ENCODE data around the gene CIC. TPM values are rescaled to one million over a fixed set of nuclear protein-coding genes. Genes with fewer than 3 reads are reported as not detected.

The CIC gene
- polyA plus RNA-seq, 3 donors = 0.62 to 42.2 (median 0.87) TPM

DNA sequence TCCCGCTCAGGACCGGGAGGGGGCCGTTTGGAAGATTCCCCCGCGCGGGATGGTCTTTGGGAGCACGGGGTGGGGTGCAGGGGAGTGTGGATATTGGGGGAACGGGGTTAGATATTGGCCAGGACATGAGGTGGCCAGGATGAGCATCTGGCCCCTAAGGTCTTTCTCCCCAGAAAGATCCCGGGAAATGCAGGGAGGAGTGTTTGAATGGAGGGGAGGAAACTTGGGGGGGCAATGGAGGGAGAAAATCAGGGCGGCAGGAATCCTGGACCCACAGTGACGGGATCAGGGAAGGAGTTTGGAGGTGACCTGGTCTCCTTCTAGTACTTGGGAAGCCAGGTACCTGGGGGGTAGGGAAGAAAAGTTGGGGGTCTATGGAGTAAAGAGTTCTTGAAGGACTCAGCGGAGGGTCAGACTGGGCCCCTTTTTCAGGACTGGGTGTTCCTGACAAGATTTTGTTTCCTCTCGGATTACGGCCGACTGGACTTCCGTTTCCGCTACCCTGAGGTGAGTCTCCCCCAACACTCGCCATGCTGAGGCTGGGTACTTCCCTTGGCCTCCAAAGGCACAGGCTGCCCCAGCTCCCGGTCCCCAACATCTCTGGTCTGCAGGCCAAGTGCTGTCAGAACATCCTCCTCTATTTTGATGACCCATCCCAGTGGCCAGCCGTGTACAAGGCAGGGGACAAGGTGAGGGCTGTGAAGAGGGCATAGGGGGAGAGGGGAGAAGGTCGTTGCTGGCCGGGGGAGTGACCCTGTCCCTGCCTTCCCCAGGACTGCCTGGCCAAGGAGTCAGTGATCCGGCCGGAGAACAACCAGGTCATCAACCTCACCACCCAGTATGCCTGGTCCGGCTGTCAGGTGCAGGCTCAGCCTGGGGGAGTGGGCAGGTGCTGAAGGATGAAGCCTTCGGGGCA, 45.0 kb downstream of the CIC start:
- Histone ChIP-seq H3K4me3 (replicated peaks in 1 of 3; ENCODE audit: low read depth in 2 of 3, low read length in 3 of 3) (peak overlapping the region in 1 of 3 experiments; percentile 56), H3K27ac (ENCODE audit: low read depth in 1 of 2, low read length in 2 of 2) (no peak overlapping the region), H4K20me1 (ENCODE audit: insufficient read depth, low read length) (no peaks in the 10 kb centered on the region), H2AFZ (ENCODE audit: insufficient read depth, low read depth, low read length, poor library complexity, severe bottlenecking) (no peak overlapping the region), H3K9me3 (replicated peaks in 1 of 2; ENCODE audit: control insufficient read depth in 1 of 2, insufficient read depth in 1 of 2, low read length in 2 of 2) (peaks cover 0 to 9% of the 10 kb centered on the region in 2 donors), H3K4me1 (ENCODE audit: control insufficient read depth in 1 of 2, insufficient read depth in 2 of 2, low read length in 2 of 2) (peaks cover 21 to 25% of the 10 kb centered on the region in 2 donors), H3K79me2 (ENCODE audit: insufficient read depth, low read length) (no peaks in the 10 kb centered on the region), H3K36me3 (replicated peaks in 1 of 2; ENCODE audit: control insufficient read depth in 1 of 2, insufficient read depth in 2 of 2, low read length in 2 of 2) (no peaks in the 10 kb centered on the region), H3K9ac (ENCODE audit: insufficient read depth, low read length, poor library complexity, severe bottlenecking) (no peak overlapping the region), H3K4me2 (replicated peaks; ENCODE audit: extremely low read depth, low read length, poor library complexity, severe bottlenecking) (peak overlapping the region; percentile 65), H3K27me3 (ENCODE audit: control insufficient read depth in 2 of 2, insufficient read depth in 2 of 2, low read length in 2 of 2) (peaks cover 16 to 41% of the 10 kb centered on the region in 2 donors)
- TF ChIP-seq, protein P1, sequence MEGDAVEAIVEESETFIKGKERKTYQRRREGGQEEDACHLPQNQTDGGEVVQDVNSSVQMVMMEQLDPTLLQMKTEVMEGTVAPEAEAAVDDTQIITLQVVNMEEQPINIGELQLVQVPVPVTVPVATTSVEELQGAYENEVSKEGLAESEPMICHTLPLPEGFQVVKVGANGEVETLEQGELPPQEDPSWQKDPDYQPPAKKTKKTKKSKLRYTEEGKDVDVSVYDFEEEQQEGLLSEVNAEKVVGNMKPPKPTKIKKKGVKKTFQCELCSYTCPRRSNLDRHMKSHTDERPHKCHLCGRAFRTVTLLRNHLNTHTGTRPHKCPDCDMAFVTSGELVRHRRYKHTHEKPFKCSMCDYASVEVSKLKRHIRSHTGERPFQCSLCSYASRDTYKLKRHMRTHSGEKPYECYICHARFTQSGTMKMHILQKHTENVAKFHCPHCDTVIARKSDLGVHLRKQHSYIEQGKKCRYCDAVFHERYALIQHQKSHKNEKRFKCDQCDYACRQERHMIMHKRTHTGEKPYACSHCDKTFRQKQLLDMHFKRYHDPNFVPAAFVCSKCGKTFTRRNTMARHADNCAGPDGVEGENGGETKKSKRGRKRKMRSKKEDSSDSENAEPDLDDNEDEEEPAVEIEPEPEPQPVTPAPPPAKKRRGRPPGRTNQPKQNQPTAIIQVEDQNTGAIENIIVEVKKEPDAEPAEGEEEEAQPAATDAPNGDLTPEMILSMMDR (IDR thresholded peaks at IDR 0.05) = no peak
- Mint-ChIP-seq H3K27ac (no peak overlapping the region), H3K36me3 (peaks cover 0 to 6% of the 10 kb centered on the region in 2 donors), H3K27me3 (ENCODE audit: low read depth in 3 of 3) (peaks cover 47 to 55% (median 49%) of the 10 kb centered on the region in 3 donors), H3K4me1 (peaks cover 25% of the 10 kb centered on the region), H3K4me3 (peak overlapping the region in 1 of 2 donors; percentile 84), H3K9me3 (peaks cover 0 to 7% (median 2%) of the 10 kb centered on the region in 7 donors)
- 19% methylated on average over 20 of the region's 26 CpGs for WGBS (ENCODE audit: insufficient coverage)
- no peak for DNase-seq
- intact Hi-C loops (cut with micrococcal nuclease) = no loop called here

- DNase-seq = no peak
- peaks cover 0 to 7% (median 4%) of the 10 kb centered on the region in 7 donors for H3K9me3 Mint-ChIP-seq
- Histone ChIP-seq H3K79me2 (ENCODE audit: insufficient read depth, low read length) (no peaks in the 10 kb centered on the region), H3K4me1 (ENCODE audit: control insufficient read depth in 1 of 2, insufficient read depth in 2 of 2, low read length in 2 of 2) (peaks cover 21 to 25% of the 10 kb centered on the region in 2 donors), H4K20me1 (ENCODE audit: insufficient read depth, low read length) (no peaks in the 10 kb centered on the region), H3K4me3 (replicated peaks in 1 of 3; ENCODE audit: low read depth in 2 of 3, low read length in 3 of 3) (no peak overlapping the region), H3K4me2 (replicated peaks; ENCODE audit: extremely low read depth, low read length, poor library complexity, severe bottlenecking) (no peak overlapping the region), H3K9ac (ENCODE audit: insufficient read depth, low read length, poor library complexity, severe bottlenecking) (no peak overlapping the region), H3K27me3 (ENCODE audit: control insufficient read depth in 2 of 2, insufficient read depth in 2 of 2, low read length in 2 of 2) (peaks cover 16 to 41% of the 10 kb centered on the region in 2 donors), H3K27ac (ENCODE audit: low read depth in 1 of 2, low read length in 2 of 2) (no peak overlapping the region), H2AFZ (ENCODE audit: insufficient read depth, low read depth, low read length, poor library complexity, severe bottlenecking) (no peak overlapping the region), H3K36me3 (replicated peaks in 1 of 2; ENCODE audit: control insufficient read depth in 1 of 2, insufficient read depth in 2 of 2, low read length in 2 of 2) (no peaks in the 10 kb centered on the region), H3K9me3 (replicated peaks in 1 of 2; ENCODE audit: control insufficient read depth in 1 of 2, insufficient read depth in 1 of 2, low read length in 2 of 2) (peaks cover 0 to 9% of the 10 kb centered on the region in 2 donors)
- H3K27ac Mint-ChIP-seq = no peak overlapping the region
- WGBS (ENCODE audit: insufficient coverage) = no CpG with 5 or more reads among the region's 5 CpGs
- intact Hi-C loops (cut with micrococcal nuclease) = no loop called here
- TF ChIP-seq, protein P1 (IDR thresholded peaks at IDR 0.05) = no peak
- H3K36me3 Mint-ChIP-seq = peaks cover 0 to 6% of the 10 kb centered on the region in 2 donors
- H3K4me3 Mint-ChIP-seq = peak overlapping the region in 1 of 2 donors; percentile 84
- peaks cover 25% of the 10 kb centered on the region for H3K4me1 Mint-ChIP-seq
- peaks cover 48 to 59% (median 52%) of the 10 kb centered on the region in 3 donors for H3K27me3 Mint-ChIP-seq (ENCODE audit: low read depth in 3 of 3)
Observed at GRCh38 chr19:42315024-42315423, 46.0 kb downstream of the CIC start.

Measured in CD14-positive monocyte (primary cell).